PC-9 (cell line): ENCODE data around the gene GNAI1. TPM values are rescaled to one million over a fixed set of nuclear protein-coding genes. Genes with fewer than 3 reads are reported as not detected.

Source experiments
- BruUV-seq: library from RNA; stranded (reverse); fragments of 400-500 nt; replicated peaks from 2 replicates; lab custom pipeline; 2021; lab: Mats Ljungman, UMichigan
- CTCF ChIA-PET: fragments of 300-600 bp; sonication (Branson Sonifier 250); formaldehyde crosslinking; loops from one replicate; lab custom pipeline; 2022; ENCODE audit warnings: antibody characterized with exemption; lab: Charles Lee
- POLR2A ChIA-PET: fragments of 300-600 bp; sonication (Branson Sonifier 250); formaldehyde crosslinking; loops from one replicate; lab custom pipeline; 2022; ENCODE audit warnings: antibody characterized with exemption; ENCODE audit not compliant: unreplicated experiment; lab: Charles Lee
- DNase-seq, 2 experiments: peaks; one replicate each; pipeline versions ENCODE4 v3.0.0 to v3.0.0-alpha.2; 2015 to 2022; ENCODE audit warnings: mixed read lengths in 1 of 2
- H2AFZ ChIP-seq: fragments of 200-600 bp; sonication (generic); 2 replicates; pipeline ENCODE4 v1.8.1; 2017; ENCODE audit warnings: antibody characterized with exemption
- H3F3A ChIP-seq: fragments of 200-600 bp; sonication (generic); 2 replicates; pipeline ENCODE4 v1.8.1; 2017; ENCODE audit warnings: antibody characterized with exemption, mild to moderate bottlenecking, low read depth; ENCODE audit not compliant: insufficient read depth
- H3K27ac ChIP-seq: fragments of 200-600 bp; sonication (generic); 2 replicates; pipeline ENCODE4 v1.6.1; 2016; ENCODE audit warnings: mixed run types
- H3K27me3 ChIP-seq: fragments of 200-600 bp; sonication (generic); 2 replicates; pipeline ENCODE4 v1.6.1; 2016; ENCODE audit warnings: low read depth, mixed run types; ENCODE audit not compliant: insufficient read depth
- H3K36me3 ChIP-seq: fragments of 200-600 bp; sonication (generic); 2 replicates; pipeline ENCODE4 v1.6.1; 2016; ENCODE audit warnings: low read depth, mixed run types
- H3K4me1 ChIP-seq: fragments of 200-600 bp; sonication (generic); replicated peaks from 2 replicates; pipeline ENCODE4 v1.6.1; 2016; ENCODE audit warnings: mixed run types; ENCODE audit not compliant: insufficient read depth
- H3K4me2 ChIP-seq: fragments of 200-600 bp; sonication (generic); 2 replicates; pipeline ENCODE4 v1.6.1; 2017; ENCODE audit warnings: mixed run types
- H3K4me3 ChIP-seq: fragments of 200-600 bp; sonication (generic); 2 replicates; pipeline ENCODE4 v1.6.1; 2016; ENCODE audit warnings: mixed run types
- H3K79me2 ChIP-seq: fragments of 200-600 bp; sonication (generic); 2 replicates; pipeline ENCODE4 v1.6.1; 2017; ENCODE audit warnings: low read depth, mixed run types
- H3K9me2 ChIP-seq: fragments of 200-600 bp; sonication (generic); 2 replicates; pipeline ENCODE4 v1.8.1; 2017; ENCODE audit warnings: mild to moderate bottlenecking; ENCODE audit not compliant: insufficient read depth
- H3K9me3 ChIP-seq: fragments of 200-600 bp; sonication (generic); 2 replicates; pipeline ENCODE4 v1.8.1; 2016; ENCODE audit warnings: low read depth; ENCODE audit not compliant: insufficient read depth
- H4K20me1 ChIP-seq: fragments of 200-600 bp; sonication (generic); 2 replicates; pipeline ENCODE4 v1.8.1; 2017; ENCODE audit not compliant: insufficient read depth
- EZH2 ChIP-seq: fragments of 200-600 bp; sonication (generic); IDR thresholded peaks from 2 replicates; pipeline ENCODE4 v1.8.0; 2017; ENCODE audit warnings: antibody characterized with exemption, low read depth
- intact Hi-C: fragments of 100-400 bp; cut with micrococcal nuclease; formaldehyde crosslinking; loops from one replicate; pipeline ENCODE4 v1.10.0; 2022; ENCODE audit not compliant: unreplicated experiment
- total RNA-seq: library from RNA; stranded (reverse); gene quantifications from 2 replicates; pipeline ENCODE4 v1.2.3, GENCODE V29; 2021
- TF ChIP-seq, protein P1 (sequence below): fragments of 200-600 bp; sonication (generic); conservative IDR thresholded peaks from 2 replicates; pipeline ENCODE4 v1.6.1; 2017; ENCODE audit warnings: mixed run types, antibody characterized with exemption, mild to moderate bottlenecking, moderate library complexity

Gene GNAI1
- total RNA-seq, 1 experiment from 2014 or later: 16.8 TPM

- intact Hi-C loops: loop anchor here (2.0 to 10.0 kb wide), 5 partner anchors 189 to 1149 kb away; no protein-coding TSS in a partner anchor
- Histone ChIP-seq H4K20me1 (no peaks in the 10 kb centered on the region), H3K36me3 (no peaks in the 10 kb centered on the region), H3K4me1 (peaks cover 16% of the 10 kb centered on the region), H2AFZ (peak overlapping the region; percentile 99), H3K9me3 (no peaks in the 10 kb centered on the region), H3K79me2 (peaks cover 45% of the 10 kb centered on the region), H3K4me2 (peak overlapping the region; percentile 84), H3K27ac (peak overlapping the region; percentile 69), H3K27me3 (no peaks in the 10 kb centered on the region), H3K4me3 (peak overlapping the region; percentile 97), H3K9me2 (no peaks in the 10 kb centered on the region), H3F3A (peaks cover 15% of the 10 kb centered on the region; the same call in 1 of the 2 replicates)
- DNase-seq: peak in 1 of 2 experiments; percentile 12
- ChIA-PET CTCF (interaction anchor here (0.6 to 1.7 kb wide), 3 partner anchors 257 to 695 kb away, joined by 5 to 35 read pairs (median 7); no protein-coding TSS in a partner anchor), POLR2A (interaction anchor here (0.6 kb wide), 1 partner anchor 123 kb away, joined by 6 read pairs; no protein-coding TSS in a partner anchor)
- TF ChIP-seq EZH2: no peak
- TF ChIP-seq, protein P1, sequence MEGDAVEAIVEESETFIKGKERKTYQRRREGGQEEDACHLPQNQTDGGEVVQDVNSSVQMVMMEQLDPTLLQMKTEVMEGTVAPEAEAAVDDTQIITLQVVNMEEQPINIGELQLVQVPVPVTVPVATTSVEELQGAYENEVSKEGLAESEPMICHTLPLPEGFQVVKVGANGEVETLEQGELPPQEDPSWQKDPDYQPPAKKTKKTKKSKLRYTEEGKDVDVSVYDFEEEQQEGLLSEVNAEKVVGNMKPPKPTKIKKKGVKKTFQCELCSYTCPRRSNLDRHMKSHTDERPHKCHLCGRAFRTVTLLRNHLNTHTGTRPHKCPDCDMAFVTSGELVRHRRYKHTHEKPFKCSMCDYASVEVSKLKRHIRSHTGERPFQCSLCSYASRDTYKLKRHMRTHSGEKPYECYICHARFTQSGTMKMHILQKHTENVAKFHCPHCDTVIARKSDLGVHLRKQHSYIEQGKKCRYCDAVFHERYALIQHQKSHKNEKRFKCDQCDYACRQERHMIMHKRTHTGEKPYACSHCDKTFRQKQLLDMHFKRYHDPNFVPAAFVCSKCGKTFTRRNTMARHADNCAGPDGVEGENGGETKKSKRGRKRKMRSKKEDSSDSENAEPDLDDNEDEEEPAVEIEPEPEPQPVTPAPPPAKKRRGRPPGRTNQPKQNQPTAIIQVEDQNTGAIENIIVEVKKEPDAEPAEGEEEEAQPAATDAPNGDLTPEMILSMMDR: no peak
- BruUV-seq: no TSS peak
These were observed 876 bp downstream of the GNAI1 start for GRCh38 chr7:80135309-80136104.

DNA sequence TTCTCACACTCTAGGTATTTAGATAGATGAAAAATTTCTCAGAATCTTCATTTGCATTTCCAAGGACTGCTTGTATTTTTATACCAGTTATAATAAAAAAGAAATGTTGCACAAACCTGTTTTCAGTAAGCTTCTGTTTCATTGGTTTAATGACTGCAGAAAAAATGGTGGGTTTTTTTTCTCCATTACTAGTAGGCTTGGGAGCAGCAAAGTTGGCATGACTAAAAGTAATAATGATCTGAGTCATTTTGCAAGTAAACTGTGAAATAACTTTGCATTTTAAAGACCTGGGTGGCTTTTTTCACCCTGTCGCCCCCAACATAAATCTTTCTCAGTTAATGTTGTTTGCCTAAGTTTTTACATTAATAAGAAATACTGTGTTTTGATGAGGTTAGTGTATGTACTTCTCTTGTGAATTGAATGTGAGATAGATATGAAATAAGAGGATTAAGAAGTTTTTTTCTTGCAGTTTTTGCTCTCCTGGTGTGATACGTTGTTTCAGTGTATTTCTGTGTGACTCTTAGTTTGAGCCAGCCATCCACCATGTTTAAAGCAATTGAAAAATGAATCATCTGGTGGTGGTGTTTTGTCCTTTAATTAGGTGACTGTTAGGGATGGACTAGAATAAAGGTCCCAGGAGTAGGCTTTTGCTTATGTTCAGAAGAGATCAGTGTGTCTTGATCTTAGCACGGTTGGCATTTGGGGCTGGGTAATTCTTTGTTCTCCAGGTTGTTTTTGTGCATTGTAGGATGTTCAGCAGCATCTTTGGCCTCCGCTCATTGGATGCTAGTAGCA lies 1.8 kb downstream of the GNAI1 start:
- DNase-seq: peak in 1 of 2 experiments; percentile 61
- Histone ChIP-seq H3K9me2 (no peaks in the 10 kb centered on the region), H3K27ac (peak overlapping the region; percentile 9; the same call in 1 of the 2 replicates), H3K27me3 (no peaks in the 10 kb centered on the region), H3K4me1 (peaks cover 16% of the 10 kb centered on the region), H3K79me2 (peaks cover 55% of the 10 kb centered on the region), H2AFZ (peak overlapping the region; percentile 99), H3F3A (peaks cover 15% of the 10 kb centered on the region; the same call in 1 of the 2 replicates), H3K9me3 (no peaks in the 10 kb centered on the region), H4K20me1 (no peaks in the 10 kb centered on the region), H3K4me3 (peak overlapping the region; percentile 97), H3K36me3 (no peaks in the 10 kb centered on the region), H3K4me2 (peak overlapping the region; percentile 84)
- POLR2A ChIA-PET: no interaction called here
- CTCF ChIA-PET: no interaction called here
- intact Hi-C loops: loop anchor here (10.0 kb wide), 4 partner anchors 188 to 1148 kb away; no protein-coding TSS in a partner anchor
- TSS peak; percentile 51 for BruUV-seq
- TF ChIP-seq EZH2: no peak
- TF ChIP-seq, protein P1: no peak

DNA sequence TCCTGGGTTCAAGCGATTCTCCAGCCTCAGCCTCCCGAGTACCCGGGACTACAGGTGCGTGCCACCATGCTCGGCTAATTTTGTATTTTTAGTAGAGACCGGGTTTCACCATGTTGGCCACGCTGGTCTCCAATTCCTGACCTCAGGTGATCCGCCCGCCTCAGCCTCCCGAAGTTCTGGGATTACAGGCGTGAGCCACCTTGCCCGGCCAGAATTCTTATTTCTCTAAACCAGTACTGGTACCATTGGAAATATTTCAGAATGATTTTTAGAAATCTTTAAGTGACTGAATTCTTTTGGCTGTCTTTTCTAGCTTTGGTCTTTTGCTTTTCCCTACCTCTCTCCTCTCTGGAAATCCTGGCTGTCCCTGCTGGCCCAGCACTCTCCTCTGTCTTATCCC lies 2.8 kb downstream of the GNAI1 start:
- intact Hi-C loops: loop anchor here (10.0 kb wide), 4 partner anchors 187 to 1147 kb away; no protein-coding TSS in a partner anchor
- no peak overlapping the region for H3K4me2 ChIP-seq

More for the DNA sequence above, 2.8 kb downstream of the GNAI1 start:
- peaks cover 64% of the 10 kb centered on the region for H3K79me2 ChIP-seq
- H2AFZ ChIP-seq: no peak overlapping the region
- H3K4me1 ChIP-seq: peaks cover 16% of the 10 kb centered on the region
- H3K27me3 ChIP-seq: no peaks in the 10 kb centered on the region
- H3K4me3 ChIP-seq: no peak overlapping the region
- POLR2A ChIA-PET: no interaction called here
- no TSS peak for BruUV-seq
- no peak for TF ChIP-seq EZH2
- TF ChIP-seq, protein P1: no peak
- CTCF ChIA-PET: no interaction called here
- H3K36me3 ChIP-seq: no peaks in the 10 kb centered on the region
- H3K27ac ChIP-seq: no peak overlapping the region
- no peaks in the 10 kb centered on the region for H3K9me2 ChIP-seq
- DNase-seq: no peak
- H4K20me1 ChIP-seq: no peaks in the 10 kb centered on the region
- peaks cover 15% of the 10 kb centered on the region; the same call in 1 of the 2 replicates for H3F3A ChIP-seq
- H3K9me3 ChIP-seq: no peaks in the 10 kb centered on the region
